ENCODE data around the gene CDKL5.
"Not testable (repeated sequence)": the region's sequence is repeated elsewhere in the genome, so short reads cannot be mapped to it uniquely, and the experiment has no call there.

Gene CDKL5

DNA sequence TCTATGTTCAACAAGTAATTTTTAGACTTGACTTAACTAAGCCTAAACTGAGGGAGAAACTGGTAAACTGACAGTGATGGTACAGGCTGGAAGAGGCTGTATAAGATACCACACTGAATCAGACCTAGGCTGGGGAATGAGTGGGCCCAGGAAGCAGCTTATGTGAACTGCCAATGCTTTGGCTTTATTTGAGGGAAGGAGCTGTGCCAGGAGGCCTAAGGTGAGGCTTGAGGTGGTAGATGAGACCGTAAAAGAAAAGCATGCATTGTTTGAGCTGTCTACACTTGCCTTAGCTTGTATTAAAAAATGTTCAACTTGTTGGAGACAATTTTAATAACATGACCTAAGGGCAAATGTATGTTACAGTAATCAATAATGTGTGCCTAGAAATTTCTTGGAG is 150.3 kb downstream of the CDKL5 start:
- no peak for DNase-seq (ENCODE audit: low read depth)

- no peak for DNase-seq (ENCODE audit: low read depth)
Measured at GRCh38 chrX:18577400-18577799, 152.0 kb downstream of the CDKL5 start.

DNA sequence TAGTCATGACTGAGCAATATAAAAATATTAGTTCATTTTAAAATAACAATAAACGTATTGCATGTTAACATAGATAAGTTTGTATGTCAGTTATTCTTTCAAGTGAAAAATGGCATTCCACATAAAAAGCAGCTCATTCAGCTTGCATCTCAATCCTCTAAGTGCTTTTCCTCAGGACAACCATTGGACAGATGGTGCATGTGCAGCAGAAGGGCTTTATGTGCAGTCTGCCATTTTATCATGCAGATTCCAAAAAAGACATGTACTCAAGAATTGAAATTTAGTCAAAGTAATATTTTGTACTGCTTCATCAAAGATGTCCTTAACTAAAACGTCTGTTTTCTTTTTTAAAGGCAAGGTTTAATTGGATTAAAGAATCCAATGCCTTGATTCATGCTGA is 153.1 kb downstream of the CDKL5 start:
- no peak for DNase-seq (ENCODE audit: low read depth)

DNA sequence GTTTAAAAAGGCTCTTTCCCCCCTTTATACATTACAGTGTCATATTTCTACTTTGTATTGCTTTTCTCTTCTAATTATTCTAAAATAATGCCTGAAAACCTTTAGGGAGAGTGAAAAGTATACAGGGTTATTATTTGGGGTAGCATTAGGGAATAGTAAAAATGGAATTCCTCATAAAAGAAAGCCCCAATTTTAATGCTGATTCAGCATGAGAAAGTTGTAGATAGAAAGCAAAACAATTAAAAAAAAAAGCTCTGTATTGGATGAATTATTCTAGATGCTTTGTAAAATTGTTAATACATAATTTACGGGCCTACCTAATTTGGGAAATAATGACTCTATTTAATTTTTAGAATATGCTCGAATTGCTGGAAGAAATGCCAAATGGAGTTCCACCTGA is 154.1 kb downstream of the CDKL5 start:
- DNase-seq (ENCODE audit: low read depth) = no peak

DNA sequence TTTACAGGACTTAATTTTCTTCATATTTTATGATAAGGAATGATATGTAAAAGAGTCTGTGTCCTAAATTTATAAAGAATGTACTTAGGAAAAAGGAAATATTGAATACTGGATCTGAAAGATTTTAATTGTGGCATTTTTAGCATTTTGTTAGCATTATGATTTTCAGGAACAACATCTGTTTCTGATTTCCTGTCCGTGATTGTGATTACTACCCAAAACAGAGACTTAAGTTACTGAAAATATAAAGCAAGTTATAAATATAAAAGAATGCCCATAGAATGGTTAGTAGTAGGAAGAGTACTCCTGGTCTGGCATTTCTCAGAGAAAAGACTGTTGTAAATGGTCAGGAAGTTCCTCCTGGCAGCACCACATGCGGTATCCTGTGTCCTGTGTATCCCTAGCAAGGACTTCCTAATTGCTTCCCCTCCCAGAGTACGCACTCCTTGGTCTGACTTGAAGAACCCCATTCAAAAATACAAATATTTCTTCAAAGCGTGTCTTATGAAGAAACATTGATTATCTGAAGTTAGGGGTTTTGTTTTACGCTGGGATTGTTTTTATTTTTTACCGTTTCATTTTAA is 157.6 kb downstream of the CDKL5 start:
- no peak for DNase-seq (ENCODE audit: low read depth)

GRCh38 chrX:18589292-18589691 is 163.9 kb downstream of the CDKL5 start:
- DNase-seq (ENCODE audit: low read depth) = not testable (repeated sequence)

- no peak for DNase-seq (ENCODE audit: low read depth)
Measured at GRCh38 chrX:18591834-18592233, 166.4 kb downstream of the CDKL5 start.

- DNase-seq (ENCODE audit: low read depth) = no peak
Measured at GRCh38 chrX:18594079-18594478, 168.7 kb downstream of the CDKL5 start.

DNA sequence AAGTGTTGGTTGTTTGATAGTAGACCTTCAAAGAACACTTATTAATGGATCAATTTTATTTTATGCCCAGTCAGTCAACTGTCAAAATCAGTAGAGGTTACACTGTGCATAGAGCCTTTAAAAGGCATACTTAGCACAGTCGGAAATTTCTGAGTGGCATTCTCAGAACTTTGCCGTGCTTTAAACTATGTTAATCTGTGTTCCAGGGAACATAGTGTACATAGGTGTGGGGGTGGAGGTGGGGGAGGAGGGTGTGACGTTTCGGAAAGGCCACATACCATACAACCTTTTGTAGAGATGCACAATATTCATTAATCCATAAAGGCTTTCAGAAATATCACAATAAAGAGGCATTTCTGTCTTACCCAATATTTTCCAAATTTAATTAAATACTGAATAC is 170.7 kb downstream of the CDKL5 start:
- DNase-seq (ENCODE audit: low read depth) = no peak

GRCh38 chrX:18598413-18598812 is 173.0 kb downstream of the CDKL5 start:
- DNase-seq (ENCODE audit: low read depth) = no peak

DNA sequence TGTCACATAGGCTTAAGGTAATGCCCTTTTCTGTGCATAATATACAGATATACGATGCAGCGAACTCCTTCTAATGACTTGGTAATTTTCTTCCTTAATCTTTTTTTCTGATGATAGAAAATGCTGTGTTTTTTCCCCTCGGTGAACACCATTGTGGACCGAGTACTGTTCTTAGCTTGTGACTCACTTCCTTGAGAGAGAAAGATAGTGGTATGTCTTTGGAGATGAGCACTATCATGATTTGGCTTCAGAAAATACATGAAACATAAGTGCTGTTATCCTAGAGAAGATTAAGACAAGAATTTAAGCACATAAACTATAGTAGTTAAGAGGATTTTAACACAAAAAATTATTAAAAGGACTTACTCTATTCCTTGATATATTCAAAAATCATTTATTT is 182.6 kb downstream of the CDKL5 start:
- DNase-seq (ENCODE audit: low read depth) = no peak

GRCh38 chrX:18613930-18614639 is 188.7 kb downstream of the CDKL5 start:
- DNase-seq (ENCODE audit: low read depth) = no peak

DNA sequence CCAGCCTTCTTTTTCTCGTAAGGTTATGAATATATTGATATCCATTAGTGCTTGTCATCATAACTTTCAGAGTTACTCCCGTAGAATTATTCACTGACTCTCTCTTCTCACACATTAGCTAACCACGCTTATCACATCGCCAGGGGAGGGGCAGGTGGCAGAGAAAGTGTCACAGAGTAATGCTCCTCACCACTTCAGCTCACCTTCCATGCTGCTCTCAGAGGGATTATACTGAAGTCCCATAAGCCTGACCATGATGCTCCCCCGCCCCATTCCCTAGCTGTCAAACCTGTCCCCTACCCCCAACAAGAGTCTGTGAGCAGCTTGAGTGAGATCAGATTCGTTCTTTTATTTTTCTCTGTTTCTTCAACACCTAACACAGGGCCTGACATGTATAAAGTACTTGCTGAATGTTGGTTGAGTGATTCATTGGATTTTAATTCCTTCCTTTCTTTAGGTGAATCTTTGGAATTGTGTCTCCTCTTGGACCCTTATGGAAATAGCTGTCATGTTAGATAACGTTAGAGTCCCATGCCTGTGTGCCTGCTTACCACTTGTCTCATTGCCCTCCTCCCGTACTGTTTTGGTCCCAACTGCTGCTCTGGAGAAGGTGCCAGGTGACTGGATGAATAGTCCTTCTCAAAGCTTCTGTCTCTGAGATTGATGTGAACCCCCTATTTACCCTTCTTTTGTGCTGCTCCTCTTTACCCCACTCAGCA is 191.4 kb downstream of the CDKL5 start:
- no peak for DNase-seq (ENCODE audit: low read depth)

GRCh38 chrX:18617407-18617750 is 192.0 kb downstream of the CDKL5 start:
- peak; percentile 43 for DNase-seq (ENCODE audit: low read depth)

DNA sequence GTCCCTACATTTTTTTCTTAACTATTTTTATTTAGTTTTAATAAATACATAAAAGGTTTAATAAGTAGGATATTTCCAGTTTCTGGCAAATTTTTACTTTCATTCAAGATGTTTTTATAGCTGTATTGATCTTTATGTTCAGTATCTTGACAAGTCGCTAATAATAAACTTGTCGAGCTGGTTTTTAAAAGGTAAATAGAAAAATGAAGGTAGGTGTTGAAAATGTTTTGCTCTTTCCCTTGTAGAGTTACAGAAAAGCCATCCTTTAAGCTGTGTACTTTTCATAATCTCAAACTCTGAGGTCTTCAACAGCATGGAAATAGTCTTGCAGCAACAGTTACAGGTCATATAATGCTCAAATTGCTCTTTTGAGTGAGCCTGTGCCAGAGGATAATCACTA is 193.9 kb downstream of the CDKL5 start:
- DNase-seq (ENCODE audit: low read depth) = no peak

DNA sequence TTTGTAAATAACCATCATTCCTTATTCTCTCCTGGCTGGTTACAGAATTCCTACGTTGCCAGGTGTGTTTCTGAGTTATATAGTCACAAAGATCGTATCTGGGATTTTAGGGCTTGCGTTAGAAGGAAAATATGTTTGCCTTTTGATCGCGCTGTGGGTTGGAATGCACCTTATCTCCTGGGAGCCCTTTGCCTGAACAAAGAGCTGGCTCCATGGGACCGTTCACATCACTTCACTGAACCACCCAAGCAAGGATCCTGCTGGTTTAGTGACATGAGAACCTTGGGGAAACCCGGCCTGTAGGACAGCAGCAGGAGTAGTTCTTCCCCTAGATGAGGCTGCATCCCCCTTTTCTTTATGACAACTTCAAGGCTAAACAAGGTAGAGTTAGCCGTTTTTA is 194.9 kb downstream of the CDKL5 start:
- DNase-seq (ENCODE audit: low read depth) = no peak

DNA sequence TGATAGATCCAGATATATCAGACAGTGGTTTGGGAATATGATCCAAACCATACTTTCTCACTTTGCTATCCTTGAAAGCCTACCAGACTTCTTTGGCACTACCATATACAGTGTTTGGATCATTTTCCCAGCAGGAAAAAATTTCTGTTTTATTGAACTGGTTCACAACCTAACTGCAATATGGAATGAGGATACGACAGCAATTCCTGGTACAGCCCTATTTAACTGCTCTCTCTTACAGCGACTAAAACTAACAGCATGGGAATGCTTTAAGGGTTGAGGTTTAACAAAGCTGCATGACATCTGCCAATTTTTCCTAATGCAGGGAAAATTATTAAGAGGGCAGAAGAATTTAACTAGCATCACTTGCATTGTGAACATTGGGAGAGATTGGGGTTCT is 199.2 kb downstream of the CDKL5 start:
- DNase-seq (ENCODE audit: low read depth) = no peak

- DNase-seq (ENCODE audit: low read depth) = no peak
Measured at GRCh38 chrX:18630934-18631333, 205.5 kb downstream of the CDKL5 start.

DNA sequence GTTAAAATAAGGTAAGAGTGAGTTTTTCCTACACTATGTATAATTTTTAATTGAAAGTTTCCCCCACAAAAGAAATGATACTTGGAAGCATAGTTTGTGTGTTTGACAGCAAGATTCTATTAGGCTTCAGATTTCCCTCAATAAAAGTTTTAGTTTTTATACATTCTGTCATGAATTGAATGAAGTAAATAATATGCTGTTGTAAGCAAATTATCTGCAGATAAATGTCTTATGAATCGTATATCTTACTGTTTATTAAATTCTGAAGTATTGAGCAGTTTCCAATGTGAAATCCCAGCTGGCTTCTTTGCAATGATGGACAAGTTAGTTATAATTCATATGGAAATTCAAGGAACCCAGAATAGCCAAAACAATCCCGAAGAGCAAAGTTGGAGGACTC is 213.0 kb downstream of the CDKL5 start:
- no peak for DNase-seq (ENCODE audit: low read depth)

DNA sequence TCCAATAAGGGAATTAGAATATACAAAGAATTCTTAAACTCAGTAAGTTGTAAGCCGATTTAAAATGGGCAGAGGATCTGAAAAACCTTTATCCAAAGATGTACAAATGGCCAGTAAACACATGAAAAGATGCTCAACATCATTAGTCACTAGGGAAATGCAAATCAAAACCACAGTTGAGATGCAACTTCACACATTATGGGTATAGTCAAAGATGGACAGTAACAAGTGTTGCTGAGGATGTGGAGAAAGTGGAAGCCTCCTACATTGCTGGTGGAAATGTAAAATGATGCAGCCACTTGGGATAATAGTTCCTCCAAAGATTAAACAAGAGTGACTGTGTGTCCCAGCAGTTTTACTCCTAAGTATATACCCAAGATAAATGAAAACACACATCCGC is 213.9 kb downstream of the CDKL5 start:
- no peak for DNase-seq (ENCODE audit: low read depth)

DNA sequence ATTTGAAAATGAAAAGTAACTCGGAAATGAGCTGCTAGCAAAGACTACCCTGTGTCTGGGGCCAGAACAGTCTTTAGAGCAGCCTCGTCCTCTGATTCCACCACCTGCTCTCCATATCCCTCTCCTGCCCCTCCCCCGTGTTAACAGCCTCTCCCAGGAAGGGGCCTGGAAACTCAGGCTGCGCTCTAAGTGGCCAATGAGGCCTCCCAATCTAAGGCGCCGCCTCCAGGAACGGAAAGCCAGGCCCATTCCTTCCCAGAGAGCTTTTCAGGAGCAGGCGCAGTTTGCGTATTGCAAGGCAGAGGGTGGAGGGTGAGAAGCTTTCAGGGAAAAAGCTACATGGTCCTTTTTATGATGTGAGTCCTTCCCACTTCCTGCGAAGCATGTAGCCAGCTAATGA is 215.3 kb downstream of the CDKL5 start:
- DNase-seq (ENCODE audit: low read depth) = no peak

DNA sequence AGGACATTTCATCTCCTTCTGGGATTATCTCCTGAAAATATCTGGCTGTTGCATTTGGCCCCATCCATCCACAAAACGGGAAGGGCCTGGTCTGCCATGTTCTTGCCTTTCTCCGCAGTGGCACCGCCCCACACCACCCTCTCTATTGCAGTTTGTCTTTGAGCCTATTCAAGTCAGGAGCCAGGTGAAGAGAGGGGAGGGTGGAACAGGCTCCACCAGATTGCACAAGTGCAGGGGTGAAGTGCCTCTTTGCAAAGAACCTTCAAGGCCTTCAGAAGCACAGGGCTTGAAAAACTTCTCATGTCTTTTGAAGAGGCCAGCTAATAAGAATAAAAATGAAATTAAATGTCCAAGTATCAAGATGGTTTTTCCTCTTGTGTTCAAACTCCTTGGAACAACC is 217.8 kb downstream of the CDKL5 start:
- DNase-seq (ENCODE audit: low read depth) = no peak

GRCh38 chrX:18643853-18644252 is 218.4 kb downstream of the CDKL5 start:
- DNase-seq (ENCODE audit: low read depth) = no peak

GRCh38 chrX:18647621-18648020 is 222.2 kb downstream of the CDKL5 start:
- DNase-seq (ENCODE audit: low read depth) = no peak

Measured in non-pigmented ciliary epithelial cell (primary cell).